Small intestine (tissue), 7 donors: ENCODE results near the gene KHNYN. TPM values are rescaled to one million over a fixed set of nuclear protein-coding genes. Genes with fewer than 3 reads are reported as not detected.
"Not testable (repeated sequence)": the region's sequence is repeated elsewhere in the genome, so short reads cannot be mapped to it uniquely, and the experiment has no call there.

ENCODE experiments used
- DNase-seq, 2 donors: peaks; one replicate each; pipeline versions ENCODE4 v3.0.0 to v3.0.0-alpha.2; 2013
- FAIRE-seq: peaks from 2 replicates; lab custom pipeline; 2012; peaks lifted over from hg19 to GRCh38; lab: Jason Lieb, UNC
- H3K27ac ChIP-seq, 3 donors: one replicate each; pipeline ENCODE4 v1.5.1; 2013; ENCODE audit warnings: low read length in 2 of 3, mild to moderate bottlenecking in 2 of 3, control low read depth in 1 of 3, inconsistent platforms in 1 of 3, low read depth in 1 of 3, moderate library complexity in 1 of 3
- H3K27me3 ChIP-seq, 3 donors: one replicate each; pipeline ENCODE4 v1.6.1; 2013; ENCODE audit warnings: low read length in 3 of 3, inconsistent platforms in 1 of 3; ENCODE audit not compliant: control insufficient read depth in 3 of 3, insufficient read depth in 3 of 3
- H3K36me3 ChIP-seq, 3 donors: one replicate each; pipeline ENCODE4 v1.6.1; 2013; ENCODE audit warnings: low read length in 3 of 3, inconsistent platforms in 1 of 3, low read depth in 1 of 3, mild to moderate bottlenecking in 1 of 3, moderate library complexity in 1 of 3; ENCODE audit not compliant: control insufficient read depth in 3 of 3, insufficient read depth in 2 of 3
- H3K4me1 ChIP-seq, 3 donors: one replicate each; pipeline ENCODE4 v1.6.1; 2013; ENCODE audit warnings: low read length in 2 of 3, inconsistent platforms in 1 of 3, low read depth in 1 of 3, mild to moderate bottlenecking in 1 of 3, moderate library complexity in 1 of 3; ENCODE audit not compliant: control insufficient read depth in 3 of 3, insufficient read depth in 2 of 3
- H3K4me3 ChIP-seq, 3 donors: one replicate each; pipeline ENCODE4 v1.5.1; 2013; ENCODE audit warnings: low read length in 3 of 3, control low read depth in 1 of 3, inconsistent platforms in 1 of 3, low read depth in 1 of 3, mild to moderate bottlenecking in 1 of 3, moderate library complexity in 1 of 3
- H3K9me3 ChIP-seq, 2 donors: one replicate each; pipeline ENCODE4 v1.6.1; 2013; ENCODE audit warnings: low read depth in 1 of 2, low read length in 1 of 2; ENCODE audit not compliant: control insufficient read depth in 2 of 2, insufficient read depth in 1 of 2
- WGBS, 3 donors: extraction: QIAGEN DNeasy Blood & Tissue Kit; methylation state at CpG; one replicate each; pipeline ENCODE4 v1.1.7; 2013; 5-methylcytosine and 5-hydroxymethylcytosine counted together
- polyA plus RNA-seq, 4 donors: library from polyadenylated mRNA; stranded (reverse) in 3 of 4; unstranded in 1 of 4; fragments of 200-250 nt in 3 of 4; fragments of 120-200 nt in 1 of 4; gene quantifications; one replicate each; pipeline versions ENCODE4 v1.2.1 to v1.2.3, GENCODE V29; 2013
- donor health status: healthy with polysubstance abuse.
- donor health status: control.
- donor health status: control.
- donor health status: Bipolar disorder and iron deficiency.
- donor health status: healthy.

KHNYN gene
- polyA plus RNA-seq, 4 donors = 21.3 to 75.6 (median 36.4) TPM

- 0 to 89% (median 0%) methylated on average over 1 of the region's 1 CpG for WGBS, 3 donors
- H3K36me3 ChIP-seq, H3K9me3 ChIP-seq: not testable (repeated sequence)
These were observed 50.2 kb downstream of the KHNYN start for GRCh38 chr14:24479999-24480398.

GRCh38 chr14:24481622-24482324, 52.0 kb downstream of the KHNYN start:
- no peak for FAIRE-seq
- 49 to 64% (median 58%) methylated on average over 23 of the region's 23 CpGs for WGBS, 3 donors

More at GRCh38 chr14:24479999-24480398, 50.2 kb downstream of the KHNYN start:
- H3K4me1 ChIP-seq, DNase-seq, H3K4me3 ChIP-seq, FAIRE-seq, H3K27ac ChIP-seq, H3K27me3 ChIP-seq: not testable (repeated sequence)

GRCh38 chr14:24482699-24483303, 53.0 kb downstream of the KHNYN start:
- not testable (repeated sequence) for H3K27me3 ChIP-seq
- WGBS, 3 donors = 32 to 64% (median 56%) methylated on average over 2 of the region's 2 CpGs

More at GRCh38 chr14:24481622-24482324, 52.0 kb downstream of the KHNYN start:
- Histone ChIP-seq H3K9me3 (no peaks in the 10 kb centered on the region), H3K27ac (no peak overlapping the region), H3K27me3 (no peaks in the 10 kb centered on the region), H3K36me3 (no peaks in the 10 kb centered on the region), H3K4me3 (no peak overlapping the region), H3K4me1 (no peaks in the 10 kb centered on the region)
- DNase-seq = peak; percentile 79

GRCh38 chr14:24483604-24484252, 54.0 kb downstream of the KHNYN start:
- Histone ChIP-seq H3K27me3 (no peaks in the 10 kb centered on the region), H3K9me3 (no peaks in the 10 kb centered on the region), H3K4me3 (no peak overlapping the region), H3K4me1 (no peaks in the 10 kb centered on the region), H3K27ac (no peak overlapping the region), H3K36me3 (no peaks in the 10 kb centered on the region)
- 53 to 65% (median 63%) methylated on average over 4 of the region's 4 CpGs for WGBS, 3 donors
- FAIRE-seq (no peak), DNase-seq (peak in 1 of 2 donors; percentile 21)

More at GRCh38 chr14:24482699-24483303, 53.0 kb downstream of the KHNYN start:
- not testable (repeated sequence) for H3K27ac ChIP-seq, H3K36me3 ChIP-seq, H3K4me3 ChIP-seq, H3K4me1 ChIP-seq, H3K9me3 ChIP-seq, FAIRE-seq, DNase-seq

Other genes with a start within 250 kb of the KHNYN start
- 10 to 100 TPM in 2 of 4 donors, 1 to 10 TPM in 2; 3.2 to 24.4 (median 12.5) TPM for gene IPO4, start 241.1 kb upstream of the KHNYN start, polyA plus RNA-seq
- 10 to 100 TPM in 2 of 4 donors, 1 to 10 TPM in 2; 6.9 to 56.1 (median 23.9) TPM for gene TM9SF1, start 234.5 kb upstream of the KHNYN start, polyA plus RNA-seq
- 1 to 10 TPM in 1 of 4 donors, under 1 TPM in 1, not detected in 2; 0.04 to 6.9 TPM for gene TSSK4, start 224.3 kb upstream of the KHNYN start, polyA plus RNA-seq
- gene CHMP4A, start 216.5 kb upstream of the KHNYN start, polyA plus RNA-seq = 100 to 1,000 TPM in 1 of 4 donors, 10 to 100 TPM in 3; 70.0 to 121 (median 94.9) TPM
- gene MDP1, start 213.9 kb upstream of the KHNYN start, polyA plus RNA-seq = 10 to 100 TPM; 18.8 to 31.1 (median 21.4) TPM
- 100 to 1,000 TPM; 182 to 225 (median 205) TPM for gene NEDD8, start 197.6 kb upstream of the KHNYN start, polyA plus RNA-seq
- gene GMPR2, start 197.0 kb upstream of the KHNYN start, polyA plus RNA-seq = 10 to 100 TPM; 57.4 to 94.1 (median 76.0) TPM
- 10 to 100 TPM; 33.0 to 42.4 (median 35.8) TPM for gene TINF2, start 187.3 kb upstream of the KHNYN start, polyA plus RNA-seq
- 1 to 10 TPM; 1.5 to 3.4 (median 1.7) TPM for gene TGM1, start 166.8 kb upstream of the KHNYN start, polyA plus RNA-seq
- gene RABGGTA, start 158.4 kb upstream of the KHNYN start, polyA plus RNA-seq = 10 to 100 TPM; 25.3 to 58.6 (median 36.0) TPM
- gene DHRS1, start 130.2 kb upstream of the KHNYN start, polyA plus RNA-seq = 10 to 100 TPM; 45.2 to 95.7 (median 66.5) TPM
- 10 to 100 TPM in 3 of 4 donors, 1 to 10 TPM in 1; 9.7 to 22.5 (median 16.0) TPM for gene NOP9, start 130.1 kb upstream of the KHNYN start, polyA plus RNA-seq
- 100 to 1,000 TPM in 2 of 4 donors, 10 to 100 TPM in 2; 31.2 to 273 (median 139) TPM for gene CIDEB, start 122.0 kb upstream of the KHNYN start, polyA plus RNA-seq
- 1 to 10 TPM in 3 of 4 donors, under 1 TPM in 1; 0.89 to 4.7 (median 2.3) TPM for gene LTB4R2, start 119.8 kb upstream of the KHNYN start, polyA plus RNA-seq
- 10 to 100 TPM in 2 of 4 donors, 1 to 10 TPM in 2; 5.1 to 37.0 (median 15.8) TPM for gene LTB4R, start 118.5 kb upstream of the KHNYN start, polyA plus RNA-seq
- 10 to 100 TPM in 1 of 4 donors, 1 to 10 TPM in 3; 3.4 to 16.4 (median 6.1) TPM for gene ADCY4, start 94.9 kb upstream of the KHNYN start, polyA plus RNA-seq
- gene RIPK3, start 90.0 kb upstream of the KHNYN start, polyA plus RNA-seq = 10 to 100 TPM; 16.7 to 58.6 (median 33.6) TPM
- gene NFATC4, start 61.8 kb upstream of the KHNYN start, polyA plus RNA-seq = 10 to 100 TPM; 11.2 to 45.1 (median 29.1) TPM
- 10 to 100 TPM in 1 of 4 donors, 1 to 10 TPM in 1, under 1 TPM in 2; 0.22 to 53.2 (median 3.9) TPM for gene NYNRIN, start 31.0 kb upstream of the KHNYN start, polyA plus RNA-seq
- 1 to 10 TPM in 2 of 4 donors, under 1 TPM in 1, not detected in 1; 0.27 to 4.8 (median 1.9) TPM for gene CBLN3, start 286 bp upstream of the KHNYN start, polyA plus RNA-seq
- gene SDR39U1, start 12.8 kb downstream of the KHNYN start, polyA plus RNA-seq = 10 to 100 TPM; 41.4 to 52.6 (median 50.2) TPM
- 1 to 10 TPM in 2 of 4 donors, not detected in 2; 1.1 to 1.4 TPM for gene CMA1, start 78.3 kb downstream of the KHNYN start, polyA plus RNA-seq
- 1 to 10 TPM in 1 of 4 donors, under 1 TPM in 1, not detected in 2; 0.24 to 2.6 TPM for gene CTSG, start 146.3 kb downstream of the KHNYN start, polyA plus RNA-seq
- under 1 TPM in 2 of 4 donors, not detected in 2; 0.09 to 0.51 TPM for gene GZMH, start 179.7 kb downstream of the KHNYN start, polyA plus RNA-seq
- gene GZMB, start 204.2 kb downstream of the KHNYN start, polyA plus RNA-seq = 1 to 10 TPM in 2 of 4 donors, under 1 TPM in 1, not detected in 1; 0.47 to 1.7 (median 1.6) TPM